ENCODE measurements around the gene FOXO1.

Gene FOXO1

GRCh38 chr13:40662866-40663265 lies 3.6 kb downstream of the FOXO1 start:
- no peak for DNase-seq (ENCODE audit: low read depth, low spot score)
- TF ChIP-seq CTCF (IDR thresholded peaks at IDR 0.05; ENCODE audit: insufficient read depth, low read length, missing control alignments), result no peak
- ChIA-PET POLR2A (no interaction called here), CTCF (interaction anchor here (1.4 kb wide), 1 partner anchor 114 kb away, joined by 3 read pairs; no protein-coding TSS in a partner anchor)
- H3K4me3 ChIP-seq (ENCODE audit: low read depth, low read length), result no peak overlapping the region

GRCh38 chr13:40661875-40662665 lies 4.4 kb downstream of the FOXO1 start:
- H3K4me3 ChIP-seq (ENCODE audit: low read depth, low read length), result no peak overlapping the region
- DNase-seq (ENCODE audit: low read depth, low spot score), result no peak
- POLR2A ChIA-PET, result no interaction called here
- TF ChIP-seq CTCF (IDR thresholded peaks at IDR 0.05; ENCODE audit: insufficient read depth, low read length, missing control alignments), result no peak
- CTCF ChIA-PET, result no interaction called here

- H3K4me3 ChIP-seq (ENCODE audit: low read depth, low read length), result no peak overlapping the region
- DNase-seq (ENCODE audit: low read depth, low spot score), result no peak
- TF ChIP-seq CTCF (IDR thresholded peaks at IDR 0.05; ENCODE audit: insufficient read depth, low read length, missing control alignments), result no peak
- ChIA-PET POLR2A (no interaction called here), CTCF (no interaction called here)
Measured at GRCh38 chr13:40660692-40661091, 5.7 kb downstream of the FOXO1 start.

GRCh38 chr13:40660141-40660664 lies 6.2 kb downstream of the FOXO1 start:
- ChIA-PET CTCF (no interaction called here), POLR2A (no interaction called here)
- no peak for DNase-seq (ENCODE audit: low read depth, low spot score)
- no peak for TF ChIP-seq CTCF (IDR thresholded peaks at IDR 0.05; ENCODE audit: insufficient read depth, low read length, missing control alignments)
- no peak overlapping the region for H3K4me3 ChIP-seq (ENCODE audit: low read depth, low read length)

GRCh38 chr13:40657951-40658350 lies 8.5 kb downstream of the FOXO1 start:
- DNase-seq (ENCODE audit: low read depth, low spot score), result no peak
- ChIA-PET CTCF (no interaction called here), POLR2A (no interaction called here)
- no peak for TF ChIP-seq CTCF (IDR thresholded peaks at IDR 0.05; ENCODE audit: insufficient read depth, low read length, missing control alignments)
- H3K4me3 ChIP-seq (ENCODE audit: low read depth, low read length), result no peak overlapping the region

- POLR2A ChIA-PET, result no interaction called here
- CTCF ChIA-PET, result no interaction called here
- H3K4me3 ChIP-seq (ENCODE audit: low read depth, low read length), result no peak overlapping the region
- TF ChIP-seq CTCF (IDR thresholded peaks at IDR 0.05; ENCODE audit: insufficient read depth, low read length, missing control alignments), result no peak
- no peak for DNase-seq (ENCODE audit: low read depth, low spot score)
Measured at GRCh38 chr13:40657307-40657706, 9.1 kb downstream of the FOXO1 start.
